ENCODE measurements around the gene GALNS.

Gene GALNS

GRCh38 chr16:88857728-88858339, 1.1 kb upstream of the GALNS start:
- peak; percentile 59 to 68 (median 67) for DNase-seq (ENCODE audit: low read depth in 2 of 3, low spot score in 1 of 3)

GRCh38 chr16:88856122-88856827, 472 bp downstream of the GALNS start:
- no peak for DNase-seq (ENCODE audit: low read depth in 2 of 3, low spot score in 1 of 3)

GRCh38 chr16:88855736-88856121, 1.0 kb downstream of the GALNS start:
- no peak for DNase-seq (ENCODE audit: low read depth in 2 of 3, low spot score in 1 of 3)

- no peak for DNase-seq (ENCODE audit: low read depth in 2 of 3, low spot score in 1 of 3)
Measured at GRCh38 chr16:88855176-88855575, 1.6 kb downstream of the GALNS start.

GRCh38 chr16:88854306-88855111, 2.2 kb downstream of the GALNS start:
- DNase-seq (ENCODE audit: low read depth in 2 of 3, low spot score in 1 of 3): peak in 1 of 3 donors; percentile 12

- no peak for DNase-seq (ENCODE audit: low read depth in 2 of 3, low spot score in 1 of 3)
Measured at GRCh38 chr16:88853325-88853941, 3.3 kb downstream of the GALNS start.

GRCh38 chr16:88851616-88852015, 5.1 kb downstream of the GALNS start:
- no peak for DNase-seq (ENCODE audit: low read depth in 2 of 3, low spot score in 1 of 3)

- no peak for DNase-seq (ENCODE audit: low read depth in 2 of 3, low spot score in 1 of 3)
Measured at GRCh38 chr16:88850531-88851199, 6.1 kb downstream of the GALNS start.

- DNase-seq (ENCODE audit: low read depth in 2 of 3, low spot score in 1 of 3): no peak
Measured at GRCh38 chr16:88848557-88848956, 8.2 kb downstream of the GALNS start.

- no peak for DNase-seq (ENCODE audit: low read depth in 2 of 3, low spot score in 1 of 3)
Measured at GRCh38 chr16:88847654-88848053, 9.1 kb downstream of the GALNS start.

- no peak for DNase-seq (ENCODE audit: low read depth in 2 of 3, low spot score in 1 of 3)
Measured at GRCh38 chr16:88846088-88846487, 10.7 kb downstream of the GALNS start.

- DNase-seq (ENCODE audit: low read depth in 2 of 3, low spot score in 1 of 3): no peak
Measured at GRCh38 chr16:88844419-88845036, 12.2 kb downstream of the GALNS start.

GRCh38 chr16:88843256-88843655, 13.5 kb downstream of the GALNS start:
- no peak for DNase-seq (ENCODE audit: low read depth in 2 of 3, low spot score in 1 of 3)

GRCh38 chr16:88842806-88843205, 13.9 kb downstream of the GALNS start:
- DNase-seq (ENCODE audit: low read depth in 2 of 3, low spot score in 1 of 3): no peak

GRCh38 chr16:88842308-88842756, 14.4 kb downstream of the GALNS start:
- no peak for DNase-seq (ENCODE audit: low read depth in 2 of 3, low spot score in 1 of 3)

GRCh38 chr16:88841521-88842307, 15.0 kb downstream of the GALNS start:
- no peak for DNase-seq (ENCODE audit: low read depth in 2 of 3, low spot score in 1 of 3)

- no peak for DNase-seq (ENCODE audit: low read depth in 2 of 3, low spot score in 1 of 3)
Measured at GRCh38 chr16:88840600-88841215, 16.0 kb downstream of the GALNS start.

GRCh38 chr16:88839745-88840599, 16.8 kb downstream of the GALNS start:
- no peak for DNase-seq (ENCODE audit: low read depth in 2 of 3, low spot score in 1 of 3)
